GM23338 (cell line): ENCODE measurements around the gene AGXT. TPM values are rescaled to one million over a fixed set of nuclear protein-coding genes. Genes with fewer than 3 reads are reported as not detected.

Experiments
- ATAC-seq: fragments of 200-7000 bp; cut with Tn5 transposase; 3 replicates; pipeline ENCODE4 v1.9.1; 2020
- DNase-seq: peaks from one replicate; pipeline ENCODE4 v3.0.0-alpha.2; 2015; ENCODE audit warnings: low spot score
- H2AFZ ChIP-seq: fragments of 200-600 bp; sonication (generic); 2 replicates; pipeline ENCODE4 v1.8.0; 2016; ENCODE audit warnings: antibody characterized with exemption, mild to moderate bottlenecking, moderate library complexity
- H3F3A ChIP-seq: fragments of 200-600 bp; sonication (generic); replicated peaks from 2 replicates; pipeline ENCODE4 v1.8.0; 2017; ENCODE audit warnings: antibody characterized with exemption, mixed run types, low read depth
- H3K27ac ChIP-seq: fragments of 200-600 bp; sonication (generic); 2 replicates; pipeline ENCODE4 v1.6.1; 2016; ENCODE audit warnings: low read depth
- H3K27me3 ChIP-seq: fragments of 200-600 bp; sonication (generic); 2 replicates; pipeline ENCODE4 v1.8.0; 2016; ENCODE audit warnings: mild to moderate bottlenecking, mixed run types, moderate library complexity; ENCODE audit not compliant: insufficient read depth
- H3K36me3 ChIP-seq: fragments of 200-600 bp; sonication (generic); 2 replicates; pipeline ENCODE4 v1.8.0; 2016; ENCODE audit warnings: mild to moderate bottlenecking; ENCODE audit not compliant: insufficient read depth
- H3K4me1 ChIP-seq: fragments of 200-600 bp; sonication (generic); 2 replicates; pipeline ENCODE4 v1.8.0; 2016; ENCODE audit warnings: mild to moderate bottlenecking, moderate library complexity; ENCODE audit not compliant: insufficient read depth
- H3K4me2 ChIP-seq: fragments of 200-600 bp; sonication (generic); 2 replicates; pipeline ENCODE4 v1.7.1; 2017; ENCODE audit warnings: mixed run types
- H3K4me3 ChIP-seq: fragments of 200-600 bp; sonication (generic); 2 replicates; pipeline ENCODE4 v1.6.1; 2016; ENCODE audit warnings: mixed run types
- H3K79me2 ChIP-seq: fragments of 200-600 bp; sonication (generic); replicated peaks from 2 replicates; pipeline ENCODE4 v1.8.0; 2017; ENCODE audit warnings: mild to moderate bottlenecking; ENCODE audit not compliant: insufficient read depth
- H3K9me2 ChIP-seq: fragments of 200-600 bp; sonication (generic); 2 replicates; pipeline ENCODE4 v1.8.0; 2017; ENCODE audit not compliant: insufficient read depth
- H4K20me1 ChIP-seq: fragments of 200-600 bp; sonication (generic); replicated peaks from 2 replicates; pipeline ENCODE4 v1.8.0; 2017; ENCODE audit warnings: mild to moderate bottlenecking; ENCODE audit not compliant: insufficient read depth
- H3K27ac Mint-ChIP-seq: 2 replicates; pipeline ENCODE4 v1.8.0; 2020; ENCODE audit warnings: inconsistent platforms, mild to moderate bottlenecking, moderate library complexity, mixed read lengths
- H3K27me3 Mint-ChIP-seq: 3 replicates; pipeline ENCODE4 v1.8.0; 2022; ENCODE audit warnings: low read depth, mild to moderate bottlenecking, moderate library complexity, mixed read lengths, inconsistent platforms; ENCODE audit not compliant: insufficient read depth, poor library complexity
- H3K36me3 Mint-ChIP-seq: 3 replicates; pipeline ENCODE4 v1.8.0; 2021; ENCODE audit warnings: low read depth, mild to moderate bottlenecking, inconsistent platforms, moderate library complexity, mixed read lengths
- H3K4me1 Mint-ChIP-seq: 3 replicates; pipeline ENCODE4 v1.8.0; 2020; ENCODE audit warnings: mild to moderate bottlenecking, inconsistent platforms, mixed read lengths
- H3K4me3 Mint-ChIP-seq: 3 replicates; pipeline ENCODE4 v1.8.0; 2021; ENCODE audit warnings: moderate library complexity, mild to moderate bottlenecking, inconsistent platforms, mixed read lengths
- H3K9me3 Mint-ChIP-seq: 3 replicates; pipeline ENCODE4 v1.8.0; 2020; ENCODE audit warnings: moderate library complexity, mild to moderate bottlenecking, inconsistent platforms, mixed read lengths
- ETS1 ChIP-seq: IDR thresholded peaks from 2 replicates; pipeline ENCODE4 v1.6.1; 2016; ENCODE audit warnings: antibody characterized with exemption
- EZH2phosphoT487 ChIP-seq: fragments of 200-600 bp; sonication (generic); IDR thresholded peaks from one replicate; pipeline ENCODE4 v1.8.1; 2018; ENCODE audit warnings: antibody characterized with exemption; ENCODE audit not compliant: unreplicated experiment
- JUNB ChIP-seq: IDR thresholded peaks from one replicate; pipeline ENCODE4 v1.6.1; 2016; ENCODE audit warnings: antibody characterized with exemption; ENCODE audit not compliant: unreplicated experiment
- POLR2AphosphoS5 ChIP-seq: IDR thresholded peaks from 2 replicates; pipeline ENCODE4 v1.6.1; 2016; ENCODE audit warnings: antibody characterized with exemption, low read depth
- ZNF331 ChIP-seq: fragments of 250-450 bp; sonication (Bioruptor Pico); IDR thresholded peaks from 2 replicates; pipeline ENCODE4 v1.5.0; 2020; ENCODE audit warnings: low read depth, mild to moderate bottlenecking, moderate library complexity
- ZNF462 ChIP-seq: fragments of 250-450 bp; sonication (Bioruptor Pico); IDR thresholded peaks from 2 replicates; pipeline ENCODE4 v1.5.0; 2020; ENCODE audit warnings: mild to moderate bottlenecking, moderate library complexity
- polyA plus RNA-seq: library from polyadenylated mRNA; unstranded; fragments of >200 nt; fragmentation: Nextera tagmentation; extraction: Ambion mirVana; gene quantifications from 2 replicates; pipeline ENCODE4 v1.2.1, GENCODE V29; 2016
- total RNA-seq: library from RNA; depleted of rRNA; stranded (reverse); fragments of >200 nt; shearing (Covaris generic); gene quantifications from 2 replicates; pipeline ENCODE4 v1.2.3, GENCODE V29; 2014

Gene AGXT
- total and polyA plus RNA-seq, 2 experiments from 2014 or later = not detected

GRCh38 chr2:240927390-240927781 is 58.8 kb downstream of the AGXT start:
- TF ChIP-seq JUNB = no peak
- no peak for TF ChIP-seq EZH2phosphoT487
- no peak for TF ChIP-seq ZNF331 (CRISPR knock-in tag)
- no peak for TF ChIP-seq ETS1
- no peak for TF ChIP-seq POLR2AphosphoS5
- TF ChIP-seq ZNF462 (CRISPR knock-in tag) = no peak
- no peak overlapping the region for H3K4me2 ChIP-seq
- H2AFZ ChIP-seq = no peak overlapping the region
- H3K4me1 Mint-ChIP-seq = 0 out of 3 replicates have a peak, but pooled peaks cover 2% of the 10 kb centered on the region
- H3K27me3 ChIP-seq = no peaks in the 10 kb centered on the region
- no peak overlapping the region for H3K4me3 ChIP-seq
- H4K20me1 ChIP-seq = no peaks in the 10 kb centered on the region
- no peak overlapping the region for H3K27ac Mint-ChIP-seq
- H3K36me3 ChIP-seq = no peaks in the 10 kb centered on the region
- no peak overlapping the region for H3K4me3 Mint-ChIP-seq
- no peaks in the 10 kb centered on the region for H3F3A ChIP-seq
- H3K27me3 Mint-ChIP-seq = peaks cover 7% of the 10 kb centered on the region
- DNase-seq = no peak
- no peaks in the 10 kb centered on the region for H3K36me3 Mint-ChIP-seq
- ATAC-seq = no peak
- H3K27ac ChIP-seq = no peak overlapping the region
- H3K79me2 ChIP-seq = no peaks in the 10 kb centered on the region
- no peaks in the 10 kb centered on the region for H3K4me1 ChIP-seq
- H3K9me3 Mint-ChIP-seq = no peaks in the 10 kb centered on the region; the same call in 2 of the 3 replicates
- H3K9me2 ChIP-seq = no peaks in the 10 kb centered on the region
